Measurements from ENCODE around the gene PTPRN2. TPM values are rescaled to one million over a fixed set of nuclear protein-coding genes. Genes with fewer than 3 reads are reported as not detected.
A peak's percentile ranks its signal among the peaks of the same experiment; 100 is the strongest.

The PTPRN2 gene
- total RNA-seq, 1 experiment from 2014 or later: 1.1 TPM

- H3K36me3 ChIP-seq (ENCODE audit: control insufficient read depth, insufficient read depth, low read length): no peaks in the 10 kb centered on the region
- H3K27me3 ChIP-seq (ENCODE audit: control insufficient read depth, insufficient read depth, low read length): peaks cover 6% of the 10 kb centered on the region; the same call in 1 of the 2 replicates
- DNase-seq (ENCODE audit: low read depth, low spot score): peak; percentile 22
- no TSS peak for BruUV-seq (replicated peaks)
- peak; percentile 38; the same call in 1 of the 2 replicates for ATAC-seq
- ChIA-PET CTCF (no interaction called here), POLR2A (no interaction called here)
- intact Hi-C loops (cut with micrococcal nuclease; ENCODE audit: unreplicated experiment) (no loop called here), in situ Hi-C loops (cut with HindIII; ENCODE audit: low pct_unique_long_range_greater_than_20kb, low sequenced_read_pairs) (no loop called here)
- H3K4me3 ChIP-seq (ENCODE audit: low read depth in 2 of 2, low read length in 2 of 2): no peak overlapping the region
- no peaks in the 10 kb centered on the region for H3K4me1 ChIP-seq (ENCODE audit: control insufficient read depth, insufficient read depth, low read length)
- peak overlapping the region; percentile 29; the same call in 1 of the 2 replicates for H3K27ac ChIP-seq (ENCODE audit: low read length)
- TF ChIP-seq SIN3A (IDR thresholded peaks at IDR 0.05; ENCODE audit: borderline replicate concordance, insufficient read depth, low read depth, low read length): no peak
- no peak for TF ChIP-seq CTCF (IDR thresholded peaks at IDR 0.05)
- TF ChIP-seq POLR2AphosphoS5 (IDR thresholded peaks at IDR 0.05; ENCODE audit: low read depth, low read length): no peak
- peaks cover 14% of the 10 kb centered on the region; the same call in 1 of the 2 replicates for H3K9me3 ChIP-seq (ENCODE audit: control insufficient read depth, insufficient read depth, low read depth, low read length)
Observed at GRCh38 chr7:157932498-157933218, 655.0 kb downstream of the PTPRN2 start.

GRCh38 chr7:157930926-157931466 is 656.6 kb downstream of the PTPRN2 start:
- intact Hi-C loops (cut with micrococcal nuclease; ENCODE audit: unreplicated experiment) (no loop called here), in situ Hi-C loops (cut with HindIII; ENCODE audit: low pct_unique_long_range_greater_than_20kb, low sequenced_read_pairs) (no loop called here)
- ChIA-PET POLR2A (interaction anchor here (0.6 kb wide), 1 partner anchor 449 kb away, joined by 3 read pairs; no protein-coding TSS in a partner anchor), CTCF (no interaction called here)
- Histone ChIP-seq H3K27ac (ENCODE audit: low read length) (no peak overlapping the region), H3K27me3 (ENCODE audit: control insufficient read depth, insufficient read depth, low read length) (peaks cover 4% of the 10 kb centered on the region; the same call in 1 of the 2 replicates), H3K9me3 (ENCODE audit: control insufficient read depth, insufficient read depth, low read depth, low read length) (peaks cover 14% of the 10 kb centered on the region; the same call in 1 of the 2 replicates), H3K4me1 (ENCODE audit: control insufficient read depth, insufficient read depth, low read length) (no peaks in the 10 kb centered on the region), H3K4me3 (ENCODE audit: low read depth in 2 of 2, low read length in 2 of 2) (no peak overlapping the region), H3K36me3 (ENCODE audit: control insufficient read depth, insufficient read depth, low read length) (no peaks in the 10 kb centered on the region)
- DNase-seq (ENCODE audit: low read depth, low spot score): no peak
- no TSS peak for BruUV-seq (replicated peaks)
- no peak for ATAC-seq
- TF ChIP-seq TCF7L2 (IDR thresholded peaks at IDR 0.05; ENCODE audit: low read depth, low read length) (no peak), CTCF (IDR thresholded peaks at IDR 0.05) (no peak), POLR2AphosphoS5 (IDR thresholded peaks at IDR 0.05; ENCODE audit: low read depth, low read length) (no peak), REST (IDR thresholded peaks at IDR 0.05; ENCODE audit: insufficient read depth in 1 of 2, low read depth in 2 of 2, low read length in 1 of 2) (no peak), SIN3A (IDR thresholded peaks at IDR 0.05; ENCODE audit: borderline replicate concordance, insufficient read depth, low read depth, low read length) (no peak)
